A549 (cell line): ENCODE measurements around the gene RBM7.

Experiments
- CHD2 ChIP-seq: fragments of 150-350 bp; IDR thresholded peaks from 2 replicates; pipeline ENCODE4 v1.6.1; 2014; ENCODE audit warnings: low read length; ENCODE audit not compliant: partially characterized antibody
- HOXB5 ChIP-seq: fragments of 250-450 bp; sonication (Bioruptor Pico); IDR thresholded peaks from 2 replicates; pipeline ENCODE4 v1.5.0; 2020; ENCODE audit warnings: mild to moderate bottlenecking, moderate library complexity
- JUNB ChIP-seq: fragments of >200 bp; sonication (Bioruptor Twin); formaldehyde crosslinking; IDR thresholded peaks from 2 replicates; pipeline ENCODE4 v1.6.1; 2016

GRCh38 chr11:114433376-114433775 is 32.9 kb downstream of the RBM7 start:
- TF ChIP-seq HOXB5 (CRISPR knock-in tag) (no peak), JUNB (no peak), CHD2 (no peak)
